ENCODE data around the gene POP4.

The POP4 gene

DNA sequence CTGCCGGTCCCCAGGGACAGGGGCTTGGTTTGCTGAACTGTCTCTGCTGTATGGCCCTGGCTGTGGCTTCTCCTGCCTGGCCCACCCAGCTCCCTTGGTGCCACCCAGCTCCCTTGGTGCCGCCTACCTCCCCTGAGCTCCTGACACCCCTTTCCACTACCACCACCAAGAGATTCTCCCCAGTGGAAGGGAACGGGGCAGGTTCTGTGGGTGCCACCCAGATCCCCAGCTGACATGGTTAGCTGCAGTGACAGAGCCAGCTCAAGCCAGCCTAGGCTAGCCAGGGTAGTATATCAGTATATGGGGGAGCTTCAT lies 28.5 kb upstream of the POP4 start:
- no peak overlapping the region for H3K27ac ChIP-seq
- DNase-seq (ENCODE audit: low spot score) = no peak
- TF ChIP-seq, protein P1, sequence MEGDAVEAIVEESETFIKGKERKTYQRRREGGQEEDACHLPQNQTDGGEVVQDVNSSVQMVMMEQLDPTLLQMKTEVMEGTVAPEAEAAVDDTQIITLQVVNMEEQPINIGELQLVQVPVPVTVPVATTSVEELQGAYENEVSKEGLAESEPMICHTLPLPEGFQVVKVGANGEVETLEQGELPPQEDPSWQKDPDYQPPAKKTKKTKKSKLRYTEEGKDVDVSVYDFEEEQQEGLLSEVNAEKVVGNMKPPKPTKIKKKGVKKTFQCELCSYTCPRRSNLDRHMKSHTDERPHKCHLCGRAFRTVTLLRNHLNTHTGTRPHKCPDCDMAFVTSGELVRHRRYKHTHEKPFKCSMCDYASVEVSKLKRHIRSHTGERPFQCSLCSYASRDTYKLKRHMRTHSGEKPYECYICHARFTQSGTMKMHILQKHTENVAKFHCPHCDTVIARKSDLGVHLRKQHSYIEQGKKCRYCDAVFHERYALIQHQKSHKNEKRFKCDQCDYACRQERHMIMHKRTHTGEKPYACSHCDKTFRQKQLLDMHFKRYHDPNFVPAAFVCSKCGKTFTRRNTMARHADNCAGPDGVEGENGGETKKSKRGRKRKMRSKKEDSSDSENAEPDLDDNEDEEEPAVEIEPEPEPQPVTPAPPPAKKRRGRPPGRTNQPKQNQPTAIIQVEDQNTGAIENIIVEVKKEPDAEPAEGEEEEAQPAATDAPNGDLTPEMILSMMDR (conservative IDR thresholded peaks at IDR 0.05; ENCODE audit: low read depth) = no peak
- ChIA-PET POLR2A (ENCODE audit: low non-redundant PET) (no interaction called here), CTCF (no interaction called here)

GRCh38 chr19:29578349-29578748 lies 27.7 kb upstream of the POP4 start:
- no peak for DNase-seq (ENCODE audit: low spot score)
- CTCF ChIA-PET = no interaction called here
- no peak overlapping the region for H3K27ac ChIP-seq
- TF ChIP-seq, protein P1 (conservative IDR thresholded peaks at IDR 0.05; ENCODE audit: low read depth) = no peak
- POLR2A ChIA-PET (ENCODE audit: low non-redundant PET) = no interaction called here

- no peak for DNase-seq (ENCODE audit: low spot score)
- no peak overlapping the region for H3K27ac ChIP-seq
- TF ChIP-seq, protein P1 (conservative IDR thresholded peaks at IDR 0.05; ENCODE audit: low read depth) = no peak
- CTCF ChIA-PET = no interaction called here
- POLR2A ChIA-PET (ENCODE audit: low non-redundant PET) = no interaction called here
Measured at GRCh38 chr19:29579308-29579910, 26.7 kb upstream of the POP4 start.

GRCh38 chr19:29581398-29581797 lies 24.7 kb upstream of the POP4 start:
- POLR2A ChIA-PET (ENCODE audit: low non-redundant PET) = no interaction called here
- no peak for DNase-seq (ENCODE audit: low spot score)
- CTCF ChIA-PET = no interaction called here
- TF ChIP-seq, protein P1 (conservative IDR thresholded peaks at IDR 0.05; ENCODE audit: low read depth) = no peak
- H3K27ac ChIP-seq = no peak overlapping the region

GRCh38 chr19:29583196-29583999 lies 22.7 kb upstream of the POP4 start:
- ChIA-PET CTCF (interaction anchor here (1.1 kb wide), 1 partner anchor 14 kb away, joined by 4 read pairs; no protein-coding TSS in a partner anchor), POLR2A (ENCODE audit: low non-redundant PET) (no interaction called here)
- peak; percentile 34 for DNase-seq (ENCODE audit: low spot score)
- TF ChIP-seq, protein P1 (conservative IDR thresholded peaks at IDR 0.05; ENCODE audit: low read depth) = no peak
- H3K27ac ChIP-seq = no peak overlapping the region

GRCh38 chr19:29586401-29586800 lies 19.7 kb upstream of the POP4 start:
- TF ChIP-seq, protein P1 (conservative IDR thresholded peaks at IDR 0.05; ENCODE audit: low read depth) = no peak
- ChIA-PET POLR2A (ENCODE audit: low non-redundant PET) (no interaction called here), CTCF (no interaction called here)
- H3K27ac ChIP-seq = no peak overlapping the region
- no peak for DNase-seq (ENCODE audit: low spot score)

Measured in RWPE1 (cell line).